Eye (tissue), 1 donor: ENCODE results near the gene PON3.
A peak's percentile ranks its signal among the peaks of the same experiment; 100 is the strongest.

Experiments used
- DNase-seq: peaks from one replicate; pipeline ENCODE4 v3.0.0-alpha.2; 2015

Gene PON3

DNA sequence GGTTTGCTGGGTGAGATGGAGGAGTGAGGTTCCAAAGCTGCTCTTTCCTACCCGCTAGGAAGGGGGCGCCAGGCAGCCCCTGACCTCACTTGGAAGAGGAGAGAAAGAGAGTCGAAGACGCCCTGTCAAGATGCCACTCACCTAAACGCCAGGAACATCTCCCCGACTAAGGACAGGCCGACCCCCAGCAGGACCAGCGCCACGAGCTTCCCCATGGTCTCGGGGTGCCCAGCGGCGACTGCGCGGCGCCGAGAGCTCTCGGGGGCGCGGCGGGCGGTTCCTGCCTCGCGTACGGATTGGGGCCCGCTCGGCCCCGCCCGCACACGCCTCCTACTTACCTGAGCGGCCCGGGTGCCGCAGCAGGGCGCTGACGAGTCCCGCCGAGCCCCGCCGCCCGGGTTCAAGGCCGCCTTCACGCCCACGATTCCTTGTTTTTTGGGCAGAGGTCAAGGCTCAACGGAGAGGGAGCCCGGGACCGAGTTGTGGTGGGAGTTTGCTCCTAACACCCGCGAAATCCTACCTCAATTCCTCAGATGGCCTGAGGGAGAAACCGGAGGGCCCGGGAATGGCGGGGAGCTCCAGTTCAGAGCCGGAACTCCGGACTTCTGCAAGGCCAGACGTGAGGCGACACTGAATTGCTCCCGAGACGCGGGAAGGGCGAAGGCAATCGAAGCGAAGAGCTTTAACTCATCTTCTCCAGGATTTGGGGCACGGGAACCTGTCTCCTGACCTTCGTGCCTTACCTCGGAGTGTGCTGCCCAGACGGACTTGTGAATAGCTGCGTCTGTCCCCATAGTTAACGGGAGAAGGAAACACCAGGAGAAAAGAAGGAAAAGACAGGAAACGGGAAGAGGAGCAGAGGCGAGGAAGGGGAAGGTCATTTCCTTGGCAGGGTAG is at the start of gene PON3:
PON3 (minus strand) TSS at position 240 of the 897 bp plus-strand sequence; CDS start at position 215, 25 bp downstream.
- DNase-seq: peak; percentile 42

DNA sequence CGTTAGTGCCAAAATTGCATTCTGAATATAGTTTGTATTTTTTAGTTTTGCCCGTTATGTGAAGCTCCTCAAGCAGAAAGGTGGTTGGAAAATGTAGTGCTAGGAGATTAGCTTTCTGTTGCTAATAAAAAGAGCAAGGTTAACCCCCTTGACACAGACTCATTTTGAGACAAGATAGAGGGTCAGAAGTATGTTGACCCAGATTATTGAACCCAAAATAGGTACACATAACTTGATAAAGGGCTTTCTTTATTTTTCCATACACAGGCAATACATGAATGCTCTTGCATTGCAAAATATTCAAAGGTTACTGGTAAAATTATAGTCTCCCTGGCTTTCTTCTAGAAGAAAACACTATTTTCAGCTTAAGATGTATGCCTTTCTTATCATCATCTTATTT is 48.6 kb upstream of the PON3 start:
- no peak for DNase-seq

DNA sequence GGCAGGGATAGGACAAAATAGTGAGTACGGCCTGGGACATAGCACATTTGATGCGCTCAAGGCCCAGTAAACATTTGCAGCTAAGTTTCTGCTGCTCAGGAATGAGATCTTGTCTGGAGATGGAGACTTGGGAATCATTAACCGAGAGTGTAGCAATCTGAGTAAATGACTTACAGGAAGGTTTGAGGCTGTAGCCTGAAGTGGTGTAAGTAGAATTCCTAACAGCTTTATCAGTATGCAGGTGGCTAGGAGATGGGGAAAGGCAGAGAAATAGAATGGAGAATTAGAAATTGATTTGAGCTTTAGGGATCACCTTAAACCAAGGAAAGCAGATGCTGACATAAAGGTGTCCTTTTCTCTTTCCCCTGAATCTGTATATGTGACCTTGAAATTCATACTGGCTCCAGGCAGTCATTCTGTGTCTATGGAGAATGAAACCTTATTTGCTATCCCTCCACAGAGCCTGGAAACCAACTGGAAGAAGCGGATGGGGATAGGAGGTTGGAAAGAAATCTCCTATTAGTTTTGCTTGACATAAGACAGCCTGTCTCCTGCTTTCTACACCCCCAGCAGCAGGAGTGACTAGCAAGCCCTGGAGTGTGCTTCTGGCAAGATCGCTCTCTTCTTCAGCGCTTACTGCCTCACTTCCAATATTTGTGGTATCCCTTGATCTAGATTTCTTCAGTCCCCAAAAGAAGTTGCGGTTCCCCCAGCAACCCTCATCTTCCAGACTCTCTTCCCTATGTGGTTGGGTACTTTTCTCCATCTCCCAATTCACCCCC is 45.1 kb upstream of the PON3 start:
- DNase-seq: no peak

DNA sequence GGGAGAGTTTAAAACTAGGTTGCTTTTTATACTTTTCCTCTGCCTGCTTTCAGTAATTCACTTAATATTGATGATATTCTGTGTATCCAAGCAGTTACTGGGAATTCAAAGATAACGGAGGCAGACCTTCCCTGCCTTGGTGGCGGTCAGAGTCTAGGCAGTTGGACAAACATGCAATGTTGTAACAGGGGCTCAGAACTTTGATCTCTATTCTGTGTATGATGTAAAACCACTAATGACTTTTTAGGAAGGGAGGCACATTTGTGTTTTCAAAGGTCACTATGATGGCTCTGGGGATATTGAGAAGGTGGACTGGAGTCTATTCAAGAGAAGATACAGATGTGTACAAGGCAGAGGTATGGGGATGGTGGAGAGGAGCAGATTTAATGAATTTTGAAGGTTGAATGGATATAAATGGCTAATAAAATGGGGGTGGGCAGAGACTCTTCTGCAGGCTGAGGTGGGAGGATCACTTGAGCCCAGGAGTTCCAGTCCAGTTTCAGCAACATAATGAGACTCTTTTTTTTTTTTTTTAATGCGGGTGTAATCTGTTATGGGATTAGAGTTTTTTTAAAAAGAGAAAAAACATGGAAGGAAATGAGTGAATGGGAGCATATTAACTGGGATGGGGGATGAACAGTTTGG is 44.3 kb upstream of the PON3 start:
- no peak for DNase-seq

DNA sequence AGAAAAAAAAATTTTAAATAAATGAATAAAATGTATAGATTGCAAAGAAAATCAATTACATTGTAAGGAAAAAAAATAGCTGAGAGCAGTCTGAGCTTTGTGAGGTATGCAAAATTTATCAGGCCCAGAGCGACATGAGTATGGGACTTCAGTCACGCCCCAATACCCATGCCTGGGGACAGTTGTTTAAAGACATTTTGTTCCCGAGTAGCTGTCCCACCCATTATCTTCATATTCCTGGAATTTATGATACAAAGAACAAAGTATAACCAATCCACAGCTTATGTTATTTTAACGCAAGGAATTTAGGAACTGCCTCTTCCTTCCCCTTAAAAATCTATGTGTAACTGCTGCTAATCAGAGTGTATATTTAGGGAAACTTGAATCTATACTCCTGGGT is 40.2 kb upstream of the PON3 start:
- DNase-seq: peak; percentile 14

DNA sequence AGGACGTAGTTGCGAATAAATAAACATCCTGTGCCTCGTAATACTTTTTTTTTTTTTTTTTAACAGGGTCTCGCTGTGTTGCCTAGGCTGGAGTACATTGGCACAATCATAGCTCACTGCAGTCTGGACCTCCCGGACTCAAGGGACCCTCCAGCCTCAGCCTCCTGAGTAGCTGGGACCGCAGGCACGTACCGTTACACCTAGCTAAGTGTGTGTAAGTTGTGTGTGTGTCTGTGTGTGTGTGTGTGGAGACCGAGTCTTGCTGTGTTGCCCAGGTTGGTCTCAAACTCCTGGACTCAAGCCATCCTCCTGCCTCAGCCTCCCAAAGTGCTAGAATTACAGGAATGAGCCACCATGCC is 39.2 kb upstream of the PON3 start:
- DNase-seq: no peak

DNA sequence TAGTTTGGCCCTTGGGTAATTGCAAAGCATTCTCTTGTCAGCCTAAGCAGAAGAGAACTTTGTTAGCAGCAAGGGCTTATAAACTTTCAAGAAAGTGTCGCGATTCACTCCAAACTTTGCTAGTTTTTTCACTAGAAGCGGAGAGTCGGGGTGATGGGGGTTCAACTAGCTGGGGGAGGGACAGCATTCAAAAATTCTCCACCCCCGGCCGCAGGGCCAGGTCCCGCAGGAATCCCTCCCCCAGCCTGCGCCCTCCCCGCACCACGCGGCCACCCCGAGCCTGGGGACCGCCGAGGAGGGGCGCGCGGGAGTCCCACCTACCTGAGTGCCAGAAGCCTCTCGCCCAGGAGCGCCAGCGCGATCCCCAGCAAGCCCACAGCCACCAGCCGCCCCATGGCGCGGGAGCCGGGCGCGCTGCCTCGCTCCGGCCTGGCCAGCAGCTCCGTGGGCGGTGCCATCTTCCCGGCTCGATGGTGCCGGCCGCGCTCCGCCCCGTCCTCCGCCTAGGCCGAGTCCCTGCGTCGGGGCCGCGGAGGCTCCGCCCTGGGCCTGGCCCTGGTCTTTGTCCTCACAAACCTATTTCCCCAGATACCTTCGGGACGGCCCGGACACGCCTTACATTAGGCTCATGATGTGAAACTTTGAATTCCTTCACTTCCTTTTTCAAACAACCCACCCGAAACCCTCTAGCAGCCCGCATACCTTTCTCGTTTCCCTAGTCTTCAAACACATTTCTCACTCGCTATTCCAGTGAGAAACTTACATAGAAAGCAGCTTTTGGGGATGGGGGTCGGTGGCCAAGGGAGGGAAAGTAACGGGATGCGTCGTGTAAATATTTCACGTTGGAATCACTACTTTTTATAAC is 38.6 kb upstream of the PON3 start, which contains the start of gene PON2:
PON2 (minus strand) TSS at position 472 of the 865 bp plus-strand sequence; CDS start at position 395, 77 bp downstream.
- DNase-seq: peak; percentile 91

DNA sequence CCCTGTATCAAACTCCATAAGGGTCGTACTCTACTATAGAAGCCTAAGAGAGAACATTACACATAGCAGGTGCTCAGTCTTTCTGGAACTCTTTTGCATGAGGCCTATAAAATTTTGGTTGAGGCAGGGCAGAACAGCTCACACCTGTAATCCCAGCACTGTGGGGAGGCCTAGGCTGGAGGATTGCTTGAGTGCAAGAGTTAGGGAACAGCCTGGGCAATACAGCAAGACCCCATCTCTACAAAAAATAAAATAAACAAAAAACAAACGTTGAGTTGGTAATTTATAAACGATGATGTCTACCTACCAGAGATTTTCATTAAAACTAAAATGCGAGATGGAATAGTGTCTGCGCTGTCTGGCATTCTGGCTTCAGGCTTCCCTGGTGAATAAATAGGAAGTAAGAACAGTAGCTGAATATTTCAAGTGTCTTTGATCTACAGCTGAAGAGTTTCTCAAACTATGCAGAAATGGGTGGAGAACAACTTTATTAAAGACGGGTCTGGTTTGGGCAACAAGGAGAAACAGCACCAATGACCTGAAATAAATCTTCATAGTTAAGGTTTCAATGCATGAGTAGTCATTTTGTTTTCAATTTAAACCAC is 37.9 kb upstream of the PON3 start:
- DNase-seq: no peak

DNA sequence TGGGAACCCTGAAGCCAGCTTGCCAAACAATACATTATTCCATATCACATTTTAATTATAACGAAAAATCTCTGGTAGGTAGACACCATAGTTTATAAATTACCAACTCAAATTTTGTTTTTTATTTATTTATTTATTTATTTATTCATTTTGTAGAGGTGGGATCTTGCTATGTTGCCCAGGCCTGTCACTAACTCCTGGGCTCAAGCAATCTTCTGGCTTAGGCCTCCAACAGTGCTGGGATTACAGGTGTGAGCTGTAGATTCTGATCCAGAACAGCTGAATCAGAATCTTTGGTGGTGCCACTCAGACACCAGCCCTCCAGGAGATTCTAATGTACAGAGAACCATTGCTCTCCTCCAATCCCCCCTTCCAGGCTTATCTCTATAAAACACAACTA is 37.0 kb upstream of the PON3 start:
- DNase-seq: no peak

DNA sequence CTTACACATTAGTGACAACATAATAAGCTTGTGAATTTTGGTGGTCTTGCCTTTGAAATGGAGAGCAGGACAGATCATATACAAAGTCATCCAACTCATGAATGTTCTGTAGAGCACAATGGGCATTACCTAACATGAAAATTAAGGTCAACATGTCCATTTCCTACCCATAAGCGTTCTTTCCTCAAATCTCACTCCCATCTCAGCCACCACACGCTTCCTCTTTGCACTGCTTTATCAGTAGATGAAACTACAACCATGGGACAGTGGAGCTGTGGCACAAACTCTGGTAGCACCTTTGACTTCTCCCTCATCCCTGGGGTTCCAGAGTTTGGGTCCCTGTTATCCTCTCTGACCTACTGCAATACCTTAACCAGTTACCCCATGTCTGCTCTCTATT is 36.4 kb upstream of the PON3 start:
- DNase-seq: no peak

DNA sequence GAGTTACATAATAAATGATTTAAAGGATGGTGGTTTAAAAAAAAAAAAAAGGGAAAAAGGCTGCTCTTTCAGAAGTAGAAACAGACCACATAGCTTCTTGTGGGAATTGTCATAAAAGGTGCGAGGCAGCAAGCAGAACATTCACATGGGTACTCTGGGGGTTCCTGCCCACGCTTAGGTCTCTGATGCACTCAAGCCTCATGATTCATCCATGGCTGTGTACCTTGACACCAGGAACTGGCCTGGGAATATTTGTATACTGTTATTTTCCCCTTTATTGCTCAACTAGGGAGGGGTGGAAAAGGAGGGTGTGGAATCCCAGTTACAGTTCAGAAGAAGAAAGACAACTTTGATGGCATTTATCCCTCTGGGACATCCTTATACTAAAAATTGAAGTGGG is 34.7 kb upstream of the PON3 start:
- DNase-seq: no peak

DNA sequence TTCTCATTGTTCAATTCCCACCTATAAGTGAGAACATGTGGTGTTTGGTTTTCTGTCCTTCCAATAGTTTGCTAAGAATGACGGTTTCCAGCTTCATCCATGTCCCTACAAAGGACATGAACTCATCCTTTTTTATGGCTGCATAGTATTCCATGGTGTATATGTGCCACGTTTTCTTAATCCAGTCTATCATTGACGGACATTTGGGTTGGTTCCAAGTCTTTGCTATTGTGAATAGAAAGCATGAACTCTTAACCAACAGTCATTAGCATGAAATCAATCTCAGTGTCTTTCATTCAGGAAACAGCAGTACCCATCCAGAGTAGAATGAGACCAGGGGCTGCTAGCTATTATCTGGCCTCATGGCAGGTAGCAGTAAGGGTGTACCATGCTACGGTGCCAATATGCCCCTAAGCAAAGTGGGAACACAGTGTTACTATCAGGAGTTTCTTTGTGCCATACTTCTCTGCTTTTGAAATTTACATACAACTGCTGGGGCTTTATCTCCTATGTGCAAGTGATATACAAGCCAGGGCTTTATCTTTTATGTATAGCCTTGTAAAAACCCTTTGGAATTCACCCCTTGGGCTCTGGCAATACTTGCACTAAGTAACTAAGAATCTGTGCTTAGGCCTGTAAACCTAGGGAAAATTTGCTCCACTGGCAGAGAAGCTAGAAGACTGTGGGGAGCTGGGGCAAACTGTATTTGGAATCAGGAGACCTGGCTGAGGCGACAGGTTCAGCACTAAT is 33.2 kb upstream of the PON3 start:
- no peak for DNase-seq

DNA sequence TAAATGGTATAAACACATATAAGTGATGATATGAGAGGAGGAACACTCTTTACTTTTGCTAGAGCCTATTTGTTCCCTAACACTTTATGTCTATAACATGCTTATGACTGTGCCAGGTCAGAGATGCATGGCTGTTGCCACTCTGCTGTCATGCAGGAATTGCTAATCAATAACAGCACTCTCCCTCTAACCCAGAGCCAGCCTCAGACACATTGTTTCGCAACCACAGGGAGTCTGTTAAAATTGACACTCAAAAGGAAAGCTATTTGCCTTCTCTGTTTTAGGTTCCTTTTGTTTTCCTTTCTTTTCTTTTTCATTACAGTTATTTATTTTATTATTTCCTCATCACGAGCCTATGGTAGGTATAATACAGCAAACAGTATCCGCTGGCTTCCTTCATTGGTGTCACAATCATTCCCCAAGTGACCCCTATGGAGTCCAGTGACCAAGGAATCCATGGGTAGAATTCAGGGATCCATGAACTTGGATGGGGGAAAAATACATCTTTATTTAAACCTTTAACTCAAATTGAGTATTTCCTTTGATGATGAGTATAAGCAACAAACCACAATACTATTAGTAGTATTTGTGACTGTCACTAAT is 31.8 kb upstream of the PON3 start:
- no peak for DNase-seq

DNA sequence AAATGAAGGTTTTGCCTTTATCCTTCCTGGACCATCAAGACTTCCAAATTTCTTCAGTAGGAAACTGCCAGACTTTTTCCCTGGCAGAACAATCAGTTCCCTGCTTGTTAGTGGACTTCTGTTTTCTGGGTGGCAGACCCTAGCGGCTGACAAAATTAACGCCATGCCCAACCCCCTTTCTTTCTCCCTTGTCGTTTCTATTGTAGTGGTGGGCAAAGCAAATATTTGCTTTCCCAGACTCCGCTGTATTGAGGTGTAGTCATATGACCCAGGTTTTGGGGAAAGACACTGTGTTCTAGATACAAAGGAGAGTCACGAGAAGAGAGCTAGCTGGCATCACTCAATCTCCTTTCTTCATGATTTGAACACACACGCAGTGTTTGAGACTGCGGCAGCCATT is 31.0 kb upstream of the PON3 start:
- DNase-seq: no peak

DNA sequence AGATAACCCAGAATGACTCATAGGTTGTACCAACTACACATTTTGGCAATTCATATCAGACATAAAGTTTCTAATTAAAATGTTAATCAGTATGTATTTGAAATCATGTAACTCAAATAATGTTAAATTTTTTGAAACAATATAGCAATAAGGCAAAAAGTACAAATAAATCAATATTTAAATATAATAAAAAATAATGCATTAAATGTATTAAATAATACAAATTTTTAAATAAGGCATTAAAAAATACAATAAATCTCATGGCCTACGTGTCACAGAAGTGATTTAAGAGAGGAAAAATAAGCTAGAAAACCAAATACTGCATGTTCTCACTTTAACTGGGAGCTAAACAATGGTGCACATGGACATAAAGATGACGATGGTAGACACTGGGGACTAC is 29.5 kb upstream of the PON3 start:
- DNase-seq: no peak

DNA sequence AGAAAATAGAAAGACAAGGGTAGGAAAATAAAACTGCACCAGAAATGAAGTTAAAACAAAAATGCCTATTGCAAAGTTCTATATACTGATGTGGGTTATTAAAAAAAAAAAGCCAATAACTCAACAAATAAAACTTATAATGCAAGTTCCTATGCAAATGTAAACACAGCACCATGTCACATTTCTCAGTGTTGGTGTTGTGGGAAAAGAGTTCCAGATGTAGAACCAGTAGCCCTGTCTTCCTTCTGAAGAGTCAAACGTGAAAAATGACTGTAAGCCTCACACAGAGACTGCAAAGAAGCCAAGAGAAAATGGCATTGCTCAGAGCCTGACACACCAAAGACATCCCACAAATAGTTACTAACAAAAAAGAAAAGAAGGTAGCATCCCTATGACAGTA is 28.5 kb upstream of the PON3 start:
- DNase-seq: no peak

DNA sequence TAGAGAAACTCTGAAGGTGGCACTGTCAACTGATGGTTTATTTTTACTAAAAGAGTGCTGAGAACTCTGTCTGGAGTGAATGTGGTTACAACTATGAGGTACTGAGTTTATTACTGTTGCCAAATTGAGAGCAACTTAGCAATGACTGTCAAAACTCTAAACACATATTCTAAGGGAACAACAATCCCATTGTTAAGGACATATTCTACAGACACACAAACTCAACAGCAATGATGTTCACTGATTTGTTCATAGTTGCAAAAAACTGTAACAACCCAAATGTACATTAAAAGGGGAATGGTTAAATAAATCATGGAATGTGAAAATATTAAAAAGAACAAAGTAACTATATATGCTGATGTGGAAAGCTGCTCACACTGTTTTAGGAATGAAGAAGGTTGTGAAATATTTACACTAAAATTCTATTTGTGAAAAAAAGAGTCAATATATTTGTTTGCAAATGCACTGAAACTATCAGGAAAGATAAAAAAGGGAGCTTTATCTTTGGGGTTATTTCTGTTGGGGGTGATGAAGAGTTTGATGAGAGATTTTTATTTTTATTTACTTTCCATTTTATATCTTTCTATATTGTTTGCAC is 25.8 kb upstream of the PON3 start:
- no peak for DNase-seq

DNA sequence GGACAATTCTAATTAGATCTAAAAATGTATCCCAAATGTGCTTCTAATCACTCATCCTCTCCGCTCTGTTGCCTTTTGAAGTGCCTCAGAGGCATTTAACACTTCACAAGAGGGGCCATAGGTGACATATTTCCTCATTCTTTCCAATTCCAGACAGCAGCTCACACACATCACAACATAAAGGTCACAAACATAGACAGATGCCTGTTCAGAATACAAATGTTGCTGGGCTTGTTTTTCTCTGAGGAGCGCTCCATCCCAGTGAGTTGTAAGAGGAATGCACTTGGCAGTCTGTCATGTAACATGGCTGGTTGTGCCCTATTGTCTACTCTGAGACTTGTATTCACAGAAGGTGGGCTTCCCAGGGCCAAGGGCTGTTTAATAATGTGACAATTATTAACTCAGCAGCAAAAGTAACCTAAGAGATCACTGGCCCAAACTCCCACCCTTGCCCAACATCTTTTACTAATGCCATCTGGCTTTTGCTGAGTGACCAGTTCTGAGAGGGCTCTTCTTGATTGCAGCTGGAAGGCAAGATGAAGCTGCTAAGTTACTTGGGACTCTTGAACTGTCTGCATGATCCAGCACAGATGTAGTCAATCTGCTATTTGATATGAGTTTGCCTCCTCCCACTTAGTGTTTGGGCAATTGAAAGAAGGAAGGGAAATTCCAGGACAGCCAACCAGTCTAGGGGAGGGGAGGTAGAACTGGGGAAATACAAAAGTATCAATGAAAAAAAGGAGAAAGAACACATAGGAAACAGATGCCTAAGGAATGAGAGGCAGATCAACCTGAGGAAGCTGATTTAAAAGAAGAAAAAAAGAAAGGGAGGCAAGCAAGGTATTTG is 25.0 kb upstream of the PON3 start:
- DNase-seq: no peak

DNA sequence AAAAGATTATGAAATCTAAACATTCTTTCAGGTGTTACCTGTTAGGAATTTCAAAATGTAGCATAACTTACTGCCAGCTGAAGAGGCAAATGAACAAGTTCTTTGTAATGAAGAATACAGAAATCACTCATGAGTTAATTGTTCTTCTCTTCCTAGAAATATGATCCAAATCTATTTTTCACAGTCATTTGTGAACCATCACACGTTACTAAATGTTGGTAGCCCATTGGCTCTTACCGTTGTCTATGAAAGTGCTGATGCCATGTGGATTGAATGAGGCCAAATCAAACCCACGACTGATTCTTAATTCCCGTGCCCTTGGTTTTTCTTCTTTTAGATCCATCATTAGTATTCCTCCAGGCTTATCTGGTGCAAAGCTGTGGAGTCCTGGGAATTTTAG is 15.9 kb upstream of the PON3 start:
- DNase-seq: no peak

DNA sequence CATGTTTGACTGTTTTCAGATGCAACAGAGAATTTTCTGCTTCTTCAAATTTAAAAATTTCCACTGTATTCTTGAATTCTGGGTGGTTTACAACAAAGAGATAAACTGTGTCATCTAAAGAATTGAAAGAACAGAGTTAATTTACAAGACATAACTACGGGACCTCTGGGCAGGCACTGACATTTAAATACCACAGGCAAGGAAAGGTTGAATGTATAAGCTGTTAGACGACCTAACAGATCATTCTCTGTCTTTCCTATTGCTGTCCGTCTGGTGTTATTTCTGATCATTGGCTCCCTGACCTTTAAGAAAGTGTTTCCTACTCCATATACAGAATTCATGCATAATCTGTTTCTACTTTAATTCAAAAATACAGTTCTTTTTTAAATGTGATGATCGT is 15.5 kb upstream of the PON3 start:
- no peak for DNase-seq
